Spinal cord (tissue), 10 donors: ENCODE results near the gene TRPV2. TPM values are rescaled to one million over a fixed set of nuclear protein-coding genes. Genes with fewer than 3 reads are reported as not detected.
"Not testable (repeated sequence)": the region's sequence is repeated elsewhere in the genome, so short reads cannot be mapped to it uniquely, and the experiment has no call there.

Experiments used
- DNase-seq, 6 donors: peaks; one replicate each; pipeline versions ENCODE4 v3.0.0 to v3.0.0-alpha.2; 2013 to 2015; ENCODE audit warnings: low spot score in 6 of 6, low read depth in 4 of 6
- H3K27ac ChIP-seq: one replicate; pipeline ENCODE4 v1.5.1; 2013; ENCODE audit warnings: low read depth, low read length, control low read depth
- H3K27me3 ChIP-seq: one replicate; pipeline ENCODE4 v1.6.1; 2013; ENCODE audit warnings: low read length; ENCODE audit not compliant: control insufficient read depth, insufficient read depth
- H3K36me3 ChIP-seq: one replicate; pipeline ENCODE4 v1.6.1; 2013; ENCODE audit warnings: low read length; ENCODE audit not compliant: control insufficient read depth, insufficient read depth
- H3K4me1 ChIP-seq: one replicate; pipeline ENCODE4 v1.6.1; 2013; ENCODE audit warnings: low read length; ENCODE audit not compliant: control insufficient read depth, insufficient read depth
- H3K4me3 ChIP-seq: one replicate; pipeline ENCODE4 v1.5.1; 2013; ENCODE audit warnings: low read depth, low read length, control low read depth
- H3K9me3 ChIP-seq: one replicate; pipeline ENCODE4 v1.6.1; 2013; ENCODE audit warnings: low read length; ENCODE audit not compliant: control insufficient read depth, insufficient read depth
- WGBS: methylation state at CpG from one replicate; pipeline ENCODE4 v1.1.5; 2013; ENCODE audit warnings: missing lambda C conversion rate; ENCODE audit not compliant: insufficient coverage; 5-methylcytosine and 5-hydroxymethylcytosine counted together
- polyA plus RNA-seq, 2 donors: library from polyadenylated mRNA; unstranded; fragments of 120-200 nt; gene quantifications; one replicate each; pipeline ENCODE4 v1.2.1, GENCODE V29; 2013; ENCODE audit not compliant: insufficient read length in 2 of 2
- total RNA-seq, 2 donors: library from RNA; depleted of rRNA in 1 of 2; stranded (reverse); fragments of 120-200 nt in 1 of 2; fragments of >200 nt in 1 of 2; gene quantifications; one replicate each; pipeline versions ENCODE4 v1.2.3 to v1.2.4, GENCODE V29; 2013 to 2014
- donor health status: healthy.

TRPV2 gene
- total and polyA plus RNA-seq, 4 donors: 4.5 to 19.3 (median 16.9) TPM

DNA sequence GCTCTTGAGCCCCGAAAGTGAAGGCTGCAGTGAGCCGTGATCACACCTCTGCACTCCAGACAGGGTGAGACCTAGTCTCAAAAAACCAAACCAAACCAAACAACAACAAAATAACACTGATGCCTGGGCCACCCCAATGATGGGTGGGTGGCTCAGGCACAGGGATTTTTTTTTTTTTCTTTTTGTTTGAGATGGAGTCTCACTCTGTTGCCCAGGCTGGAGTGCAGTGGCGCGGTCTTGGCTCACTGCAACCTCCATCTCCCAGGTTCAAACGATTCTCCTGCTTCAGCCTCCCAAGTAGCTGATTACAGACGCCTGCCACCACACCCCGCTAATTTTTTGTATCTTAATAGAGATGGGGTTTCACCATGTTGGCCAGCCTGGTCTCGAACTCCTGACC, 36.9 kb downstream of the TRPV2 start:
- H3K27ac ChIP-seq, H3K4me3 ChIP-seq, H3K4me1 ChIP-seq, H3K9me3 ChIP-seq, H3K27me3 ChIP-seq, DNase-seq: not testable (repeated sequence)
- H3K36me3 ChIP-seq: peaks cover 37% of the 10 kb centered on the region
- WGBS: 100% methylated on average over 1 of the region's 8 CpGs

DNA sequence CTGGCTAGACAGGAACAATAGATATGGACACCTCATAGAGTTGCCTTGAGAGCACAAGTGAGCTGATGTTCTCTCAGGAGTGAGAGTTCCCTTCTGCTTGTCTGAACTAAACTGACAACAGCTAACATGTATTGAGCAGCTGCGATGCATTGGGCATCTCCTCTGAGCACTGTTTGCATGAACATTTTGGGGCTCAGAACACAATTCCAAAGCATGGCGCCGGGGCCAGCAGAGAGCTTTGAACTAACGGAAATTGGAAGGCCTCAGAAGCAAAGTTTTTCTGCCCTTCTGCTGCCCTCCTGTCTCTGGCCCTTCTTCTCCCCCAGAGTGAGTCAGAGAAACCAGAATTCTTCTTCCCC, 38.1 kb downstream of the TRPV2 start:
- Histone ChIP-seq H3K4me3 (no peak overlapping the region), H3K4me1 (peaks cover 3% of the 10 kb centered on the region), H3K36me3 (peaks cover 36% of the 10 kb centered on the region), H3K9me3 (no peaks in the 10 kb centered on the region), H3K27ac (no peak overlapping the region), H3K27me3 (no peaks in the 10 kb centered on the region)
- no peak for DNase-seq
- WGBS: 75% methylated on average over 4 of the region's 4 CpGs

DNA sequence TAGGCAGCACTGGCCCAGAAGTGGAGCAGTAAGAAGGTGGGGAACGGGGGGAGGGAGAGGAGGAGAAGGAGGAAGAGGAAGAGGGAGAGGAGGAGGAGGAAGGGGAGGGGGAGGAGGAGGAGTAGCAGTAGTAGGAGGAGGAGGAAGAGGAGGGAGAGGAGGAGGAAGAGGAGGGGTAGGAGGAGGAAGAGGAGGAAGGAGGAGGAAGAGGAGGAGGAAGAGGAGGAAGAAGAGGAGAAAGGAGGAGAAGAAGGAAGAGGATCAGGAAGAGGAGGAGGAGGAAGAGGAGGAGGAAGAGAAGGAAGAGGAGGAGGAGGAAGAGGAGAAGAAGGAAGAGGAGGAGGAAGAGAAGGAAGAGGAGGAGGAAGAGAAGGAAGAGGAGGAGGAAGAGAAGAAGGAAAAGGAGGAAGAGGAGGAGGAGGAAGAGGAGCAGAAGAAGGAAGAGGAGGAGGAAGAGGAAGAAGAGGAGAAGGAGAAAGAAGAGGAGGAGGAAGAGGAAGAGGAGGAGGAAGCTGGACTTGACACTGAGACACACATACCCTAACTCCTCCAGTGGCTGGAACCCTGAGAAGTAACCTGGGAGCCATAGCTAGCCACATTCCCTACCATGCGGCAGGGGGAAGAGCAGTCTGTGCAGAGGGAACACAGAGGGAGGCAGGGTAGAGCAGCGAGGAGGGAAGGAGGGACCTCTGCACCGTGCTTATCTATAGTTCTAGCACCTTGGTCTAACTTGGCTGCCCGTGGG, 40.8 kb downstream of the TRPV2 start:
- Histone ChIP-seq H3K9me3 (no peaks in the 10 kb centered on the region), H3K4me3 (no peak overlapping the region), H3K27ac (no peak overlapping the region), H3K4me1 (peaks cover 3% of the 10 kb centered on the region), H3K36me3 (peaks cover 33% of the 10 kb centered on the region), H3K27me3 (no peaks in the 10 kb centered on the region)
- no peak for DNase-seq
- 71% methylated on average over 3 of the region's 5 CpGs for WGBS

DNA sequence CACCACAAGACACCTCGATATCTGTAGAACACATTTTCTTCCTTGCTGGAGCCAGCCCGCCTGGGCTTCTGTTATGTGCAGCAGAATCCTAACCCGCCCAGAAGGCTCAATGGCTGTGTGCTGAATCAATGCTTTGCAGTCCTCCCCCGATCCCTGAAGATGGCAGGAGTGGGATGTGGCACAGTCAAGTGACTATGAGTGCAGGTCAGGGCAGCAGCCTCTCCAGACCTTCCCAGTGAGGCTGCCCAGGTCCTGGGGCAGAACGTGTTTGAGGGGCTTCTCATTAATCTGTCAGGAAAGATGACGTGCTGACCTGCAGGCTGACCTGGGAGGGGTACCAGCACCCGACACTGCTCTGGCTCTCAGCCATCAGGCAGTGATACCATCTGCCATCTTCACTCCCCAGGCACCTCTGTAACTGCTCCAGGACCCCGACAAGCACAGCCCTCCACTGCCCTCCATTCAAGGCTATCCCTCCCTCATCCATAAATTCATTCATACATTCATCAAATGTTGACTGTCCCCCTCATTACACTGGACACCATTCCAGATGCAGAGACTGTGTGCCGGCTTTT, 41.5 kb downstream of the TRPV2 start:
- peaks cover 3% of the 10 kb centered on the region for H3K4me1 ChIP-seq
- DNase-seq: peak in 1 of 6 donors; percentile 27
- H3K9me3 ChIP-seq: no peaks in the 10 kb centered on the region
- no peak overlapping the region for H3K4me3 ChIP-seq
- H3K27ac ChIP-seq: no peak overlapping the region
- no peaks in the 10 kb centered on the region for H3K27me3 ChIP-seq
- peaks cover 39% of the 10 kb centered on the region for H3K36me3 ChIP-seq
- 73% methylated on average over 7 of the region's 9 CpGs for WGBS

DNA sequence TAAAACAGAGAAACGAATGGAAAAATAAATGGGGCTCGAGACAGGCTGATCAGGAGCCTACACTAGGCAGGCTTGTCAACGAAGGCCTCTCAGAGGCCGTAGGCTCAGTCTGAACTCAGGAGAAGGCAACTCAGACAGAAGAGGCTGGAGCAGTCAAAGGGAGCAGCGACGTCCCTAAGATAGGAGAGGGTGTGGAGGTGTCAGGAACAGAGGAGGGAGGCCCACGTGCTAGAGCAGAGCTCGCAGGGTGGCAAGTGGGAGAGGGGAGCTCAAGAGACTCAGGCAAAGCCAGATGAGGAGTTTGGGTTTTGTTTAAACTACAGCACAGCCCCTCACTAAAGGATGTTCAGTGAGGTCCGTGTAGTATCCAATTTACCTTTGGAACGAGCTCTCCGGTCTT, 43.9 kb downstream of the TRPV2 start:
- Histone ChIP-seq H3K27me3 (no peaks in the 10 kb centered on the region), H3K4me3 (no peak overlapping the region), H3K4me1 (peaks cover 16% of the 10 kb centered on the region), H3K9me3 (no peaks in the 10 kb centered on the region), H3K27ac (no peak overlapping the region), H3K36me3 (peaks cover 56% of the 10 kb centered on the region)
- WGBS: 79% methylated on average over 10 of the region's 11 CpGs
- no peak for DNase-seq

DNA sequence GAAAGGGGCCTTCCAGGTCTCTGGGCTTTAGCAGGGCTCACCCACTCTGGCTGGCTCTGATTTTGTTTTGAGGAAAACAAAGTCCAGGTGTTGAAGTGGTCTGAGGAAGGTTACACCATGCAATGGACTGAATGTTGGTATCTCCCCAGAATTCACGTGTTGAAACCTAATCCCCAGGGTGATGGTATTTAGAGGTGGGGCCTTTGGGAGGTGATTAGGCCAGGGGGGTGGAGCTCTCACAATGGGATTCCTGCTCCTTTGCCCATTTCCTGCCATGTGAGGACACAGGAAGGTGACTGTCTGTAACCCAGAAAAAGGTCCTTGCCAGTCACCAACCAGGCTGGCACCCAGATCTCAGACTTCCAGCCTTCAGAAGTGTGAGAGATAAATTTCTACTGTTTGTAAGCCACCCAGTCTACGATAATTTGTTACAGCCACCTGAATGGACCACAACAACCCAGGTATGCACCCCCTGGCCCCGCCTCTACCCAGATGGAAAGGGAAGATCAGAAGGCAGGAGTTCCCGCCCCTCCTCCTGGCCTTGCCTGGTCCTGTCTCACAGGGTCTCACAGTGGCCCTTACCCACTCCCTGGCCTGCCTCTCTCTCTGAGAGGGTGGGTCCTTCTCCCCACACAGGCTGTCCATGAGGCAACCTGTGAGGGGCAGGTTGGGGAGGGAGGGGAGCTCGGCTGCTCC, 44.6 kb downstream of the TRPV2 start:
- 64% methylated on average over 2 of the region's 5 CpGs for WGBS
- DNase-seq: no peak
- no peaks in the 10 kb centered on the region for H3K9me3 ChIP-seq
- H3K4me1 ChIP-seq: peaks cover 21% of the 10 kb centered on the region
- H3K27me3 ChIP-seq: no peaks in the 10 kb centered on the region
- no peak overlapping the region for H3K4me3 ChIP-seq
- peaks cover 63% of the 10 kb centered on the region for H3K36me3 ChIP-seq
- no peak overlapping the region for H3K27ac ChIP-seq

DNA sequence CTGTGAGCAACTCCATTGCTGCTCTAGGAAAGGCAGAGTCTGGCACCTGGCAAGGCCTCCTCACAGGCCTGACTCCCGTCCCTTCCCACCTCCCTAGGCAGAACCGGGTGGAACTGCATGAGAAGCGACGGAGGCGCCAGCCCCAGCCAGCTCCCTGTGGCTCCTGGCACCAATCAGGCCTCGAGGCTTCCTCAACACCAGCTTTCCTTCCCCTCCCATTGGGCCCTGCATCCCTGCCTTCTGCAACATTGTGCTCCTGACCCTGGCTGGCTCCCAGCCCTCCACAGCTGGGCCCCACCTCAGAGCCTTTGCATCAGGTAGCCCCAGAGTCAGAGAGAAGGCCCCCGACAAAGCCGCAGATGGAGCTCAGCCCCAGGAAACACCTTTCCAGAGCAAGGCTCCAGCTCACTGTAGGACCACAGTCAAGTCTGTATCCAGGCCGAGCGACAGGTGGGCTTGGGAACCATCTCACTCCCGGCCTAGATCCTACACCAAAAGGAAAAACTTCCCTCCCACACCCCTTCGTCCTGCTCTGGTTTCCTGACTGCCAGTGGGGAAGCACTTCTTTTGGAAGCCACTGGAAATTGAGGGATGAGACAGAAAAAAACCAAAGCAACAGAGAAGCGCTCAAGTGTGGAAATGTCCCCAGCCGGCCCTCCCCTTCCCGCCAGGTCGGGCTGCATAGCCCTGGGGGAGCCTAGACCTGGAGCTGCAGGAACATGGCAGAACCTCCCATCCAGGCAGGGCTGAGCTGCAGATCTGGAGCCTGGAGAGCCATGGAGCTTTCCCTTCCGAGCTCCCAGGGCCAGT, 45.6 kb downstream of the TRPV2 start:
- WGBS: 91% methylated on average over 17 of the region's 17 CpGs
- no peak overlapping the region for H3K4me3 ChIP-seq
- H3K36me3 ChIP-seq: peaks cover 62% of the 10 kb centered on the region
- H3K27ac ChIP-seq: no peak overlapping the region
- peaks cover 22% of the 10 kb centered on the region for H3K4me1 ChIP-seq
- DNase-seq: no peak
- H3K27me3 ChIP-seq: no peaks in the 10 kb centered on the region
- no peaks in the 10 kb centered on the region for H3K9me3 ChIP-seq

DNA sequence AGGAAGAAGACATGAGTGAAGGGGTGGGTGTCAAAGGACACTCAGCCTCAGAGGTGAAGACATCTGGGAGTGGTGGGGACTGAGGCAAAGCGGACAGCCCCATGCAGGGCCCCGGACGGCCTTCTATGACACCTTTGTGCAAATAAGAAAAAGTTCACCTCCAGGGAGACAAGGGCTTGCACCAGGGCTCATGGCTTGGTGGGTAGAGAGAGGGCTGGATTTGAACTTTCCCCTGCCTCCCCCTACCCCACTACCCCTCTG, 46.2 kb downstream of the TRPV2 start:
- no peaks in the 10 kb centered on the region for H3K27me3 ChIP-seq
- no peak for DNase-seq
- H3K36me3 ChIP-seq: peaks cover 61% of the 10 kb centered on the region
- WGBS: 100% methylated on average over 1 of the region's 3 CpGs
- no peak overlapping the region for H3K4me3 ChIP-seq
- H3K27ac ChIP-seq: no peak overlapping the region
- no peaks in the 10 kb centered on the region for H3K9me3 ChIP-seq
- H3K4me1 ChIP-seq: peaks cover 22% of the 10 kb centered on the region

DNA sequence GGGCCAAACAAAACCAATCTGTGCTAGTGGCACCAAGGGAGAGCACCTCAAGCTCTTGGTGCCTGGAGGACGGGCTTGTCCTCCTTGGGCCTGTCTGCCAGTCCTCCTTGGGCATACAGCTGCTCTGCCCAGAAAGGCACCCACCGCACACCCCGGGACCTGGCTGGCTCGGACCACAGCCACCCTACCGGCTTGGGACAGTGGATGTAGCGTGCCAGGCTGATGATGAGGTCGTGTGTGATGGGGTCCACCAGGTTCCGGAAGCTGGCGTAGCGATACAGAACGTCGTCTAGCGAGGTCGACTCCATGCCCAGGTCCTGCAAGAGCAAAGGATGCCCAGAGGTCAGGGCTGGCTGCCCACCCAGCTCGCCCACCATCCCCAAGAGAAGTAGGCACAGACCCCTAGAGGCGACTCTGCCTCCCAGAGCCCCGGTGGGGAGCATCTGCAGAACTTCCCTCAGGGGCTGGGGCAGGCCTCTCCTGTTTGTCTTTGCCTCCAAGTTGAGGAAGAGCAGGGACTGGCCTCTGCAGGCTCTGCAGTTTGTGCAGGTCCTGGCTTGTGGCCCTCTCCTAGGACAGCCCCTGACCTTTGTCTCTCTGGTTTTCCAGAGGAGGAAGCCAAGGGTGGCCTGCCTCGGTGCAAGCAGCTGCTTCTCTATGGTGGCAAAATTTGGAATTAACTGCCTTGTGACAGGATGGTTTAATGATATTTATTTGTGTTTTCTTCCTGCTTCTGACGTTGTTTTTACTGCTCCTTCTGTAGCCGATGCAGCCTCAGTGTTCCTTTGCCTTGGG, 46.9 kb downstream of the TRPV2 start:
- WGBS: 95% methylated on average over 18 of the region's 20 CpGs
- Histone ChIP-seq H3K36me3 (peaks cover 59% of the 10 kb centered on the region), H3K9me3 (no peaks in the 10 kb centered on the region), H3K27me3 (no peaks in the 10 kb centered on the region), H3K4me1 (peaks cover 22% of the 10 kb centered on the region), H3K4me3 (no peak overlapping the region), H3K27ac (no peak overlapping the region)
- no peak for DNase-seq
